ENCODE data around the gene TADA2A.

Gene TADA2A

DNA sequence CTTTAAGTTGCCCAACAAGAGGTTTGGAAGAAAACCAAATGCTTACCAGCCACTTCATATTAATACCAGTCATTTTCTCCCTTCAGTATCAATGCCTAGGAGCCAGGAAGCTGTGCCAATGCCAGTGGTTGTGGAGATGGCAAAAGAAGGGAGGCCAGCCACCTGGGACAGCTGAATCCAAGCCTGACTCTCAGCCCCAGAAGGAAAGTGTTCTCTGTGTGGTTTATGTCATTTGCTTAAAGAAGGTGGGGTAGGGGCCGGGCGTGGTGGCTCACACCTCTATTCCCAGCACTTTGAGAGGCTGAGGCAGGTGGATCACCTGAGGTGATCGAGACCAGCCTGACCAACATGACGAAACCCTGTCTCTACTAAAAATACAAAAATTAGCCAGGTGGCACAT lies 17.5 kb upstream of the TADA2A start:
- Histone ChIP-seq H3K18ac (ENCODE audit: low read length) (no peak overlapping the region), H4K8ac (ENCODE audit: low read depth, low read length) (no peak overlapping the region), H3K9ac (ENCODE audit: low read depth, low read length, poor library complexity) (no peak overlapping the region), H2BK5ac (ENCODE audit: low read length) (no peak overlapping the region), H3K9me3 (replicated peaks in 1 of 2; ENCODE audit: control insufficient read depth in 2 of 2, insufficient read depth in 1 of 2, low read depth in 1 of 2, low read length in 2 of 2) (no peaks in the 10 kb centered on the region), H2BK15ac (ENCODE audit: low read length) (no peak overlapping the region), H3K23ac (ENCODE audit: low read depth, low read length, poor library complexity) (no peak overlapping the region), H3K27me3 (ENCODE audit: control insufficient read depth in 3 of 3, insufficient read depth in 3 of 3, low read depth in 1 of 3, low read length in 3 of 3) (no peaks in the 10 kb centered on the region), H2AFZ (ENCODE audit: low read length) (no peak overlapping the region), H3K4me2 (ENCODE audit: insufficient read depth, low read length, poor library complexity, severe bottlenecking) (no peak overlapping the region), H3K4me3 (ENCODE audit: low read length in 2 of 2) (no peak overlapping the region), H3K4me1 (ENCODE audit: control insufficient read depth in 2 of 2, insufficient read depth in 1 of 2, low read depth in 1 of 2, low read length in 2 of 2) (peaks cover 0 to 3% of the 10 kb centered on the region in 2 donors), H2AK5ac (ENCODE audit: low read depth, low read length) (no peak overlapping the region), H4K91ac (ENCODE audit: low read depth, low read length, poor library complexity) (no peak overlapping the region), H2BK120ac (ENCODE audit: low read depth, low read length) (no peak overlapping the region), H2BK12ac (ENCODE audit: low read length) (no peak overlapping the region), H3K27ac (replicated peaks; ENCODE audit: low read length) (no peak overlapping the region), H3K36me3 (replicated peaks in 1 of 2; ENCODE audit: control insufficient read depth in 2 of 2, insufficient read depth in 2 of 2, low read length in 2 of 2) (no peaks in the 10 kb centered on the region), H3K14ac (ENCODE audit: low read length) (no peak overlapping the region), H3K79me1 (ENCODE audit: low read depth, low read length) (no peaks in the 10 kb centered on the region), H3K4ac (ENCODE audit: low read length) (no peak overlapping the region)
- no peak for DNase-seq (ENCODE audit: low spot score)
- WGBS, 2 donors (ENCODE audit: extremely low coverage in 2 of 2, insufficient read length in 2 of 2, insufficient replicate concordance in 1 of 2) = no CpG with 5 or more reads among the region's 4 CpGs

DNA sequence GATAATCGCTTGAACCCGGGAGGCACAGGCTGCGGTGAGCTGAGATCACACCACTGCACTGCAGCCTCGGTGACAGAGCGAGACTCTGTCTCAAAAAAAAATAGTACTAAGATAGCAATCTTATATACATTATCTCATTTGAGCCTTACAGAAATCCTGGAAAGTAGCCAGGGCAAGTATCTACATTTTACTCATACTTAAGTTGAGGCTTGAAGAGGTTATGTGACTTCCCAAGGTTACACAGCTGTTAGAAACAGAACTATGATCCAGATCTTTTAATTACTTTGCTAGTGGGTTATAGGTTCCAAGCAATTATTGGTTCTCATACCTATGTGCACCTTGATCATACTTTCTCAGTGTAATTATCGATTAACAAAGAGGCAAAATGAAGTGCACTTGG lies 15.5 kb upstream of the TADA2A start:
- Histone ChIP-seq H3K14ac (ENCODE audit: low read length) (no peak overlapping the region), H3K4ac (ENCODE audit: low read length) (no peak overlapping the region), H3K9ac (ENCODE audit: low read depth, low read length, poor library complexity) (no peak overlapping the region), H3K79me1 (ENCODE audit: low read depth, low read length) (no peaks in the 10 kb centered on the region), H3K36me3 (replicated peaks in 1 of 2; ENCODE audit: control insufficient read depth in 2 of 2, insufficient read depth in 2 of 2, low read length in 2 of 2) (no peaks in the 10 kb centered on the region), H4K91ac (ENCODE audit: low read depth, low read length, poor library complexity) (no peak overlapping the region), H3K4me3 (ENCODE audit: low read length in 2 of 2) (no peak overlapping the region), H3K23ac (ENCODE audit: low read depth, low read length, poor library complexity) (no peak overlapping the region), H4K8ac (ENCODE audit: low read depth, low read length) (no peak overlapping the region), H3K4me2 (ENCODE audit: insufficient read depth, low read length, poor library complexity, severe bottlenecking) (no peak overlapping the region), H2AK5ac (ENCODE audit: low read depth, low read length) (no peak overlapping the region), H2BK15ac (ENCODE audit: low read length) (no peak overlapping the region), H3K9me3 (replicated peaks in 1 of 2; ENCODE audit: control insufficient read depth in 2 of 2, insufficient read depth in 1 of 2, low read depth in 1 of 2, low read length in 2 of 2) (no peaks in the 10 kb centered on the region), H2BK12ac (ENCODE audit: low read length) (no peak overlapping the region), H3K18ac (ENCODE audit: low read length) (no peak overlapping the region), H2BK5ac (ENCODE audit: low read length) (no peak overlapping the region), H2AFZ (ENCODE audit: low read length) (no peak overlapping the region), H3K27ac (replicated peaks; ENCODE audit: low read length) (no peak overlapping the region), H2BK120ac (ENCODE audit: low read depth, low read length) (no peak overlapping the region), H3K27me3 (ENCODE audit: control insufficient read depth in 3 of 3, insufficient read depth in 3 of 3, low read depth in 1 of 3, low read length in 3 of 3) (no peaks in the 10 kb centered on the region), H3K4me1 (ENCODE audit: control insufficient read depth in 2 of 2, insufficient read depth in 1 of 2, low read depth in 1 of 2, low read length in 2 of 2) (peaks cover 0 to 3% of the 10 kb centered on the region in 2 donors)
- WGBS, 2 donors (ENCODE audit: extremely low coverage in 2 of 2, insufficient read length in 2 of 2, insufficient replicate concordance in 1 of 2) = no CpG with 5 or more reads among the region's 6 CpGs
- no peak for DNase-seq (ENCODE audit: low spot score)

GRCh38 chr17:37392024-37392590 lies 14.6 kb upstream of the TADA2A start:
- Histone ChIP-seq H3K27me3 (ENCODE audit: control insufficient read depth in 3 of 3, insufficient read depth in 3 of 3, low read depth in 1 of 3, low read length in 3 of 3) (no peaks in the 10 kb centered on the region), H2BK15ac (ENCODE audit: low read length) (no peak overlapping the region), H3K14ac (ENCODE audit: low read length) (no peak overlapping the region), H2BK12ac (ENCODE audit: low read length) (no peak overlapping the region), H3K18ac (ENCODE audit: low read length) (no peak overlapping the region), H2AK5ac (ENCODE audit: low read depth, low read length) (no peak overlapping the region), H4K91ac (ENCODE audit: low read depth, low read length, poor library complexity) (no peak overlapping the region), H2BK5ac (ENCODE audit: low read length) (no peak overlapping the region), H2BK120ac (ENCODE audit: low read depth, low read length) (no peak overlapping the region), H3K4me1 (ENCODE audit: control insufficient read depth in 2 of 2, insufficient read depth in 1 of 2, low read depth in 1 of 2, low read length in 2 of 2) (peaks cover 0 to 3% of the 10 kb centered on the region in 2 donors), H3K23ac (ENCODE audit: low read depth, low read length, poor library complexity) (no peak overlapping the region), H3K36me3 (replicated peaks in 1 of 2; ENCODE audit: control insufficient read depth in 2 of 2, insufficient read depth in 2 of 2, low read length in 2 of 2) (no peaks in the 10 kb centered on the region), H3K4me3 (ENCODE audit: low read length in 2 of 2) (no peak overlapping the region), H3K4me2 (ENCODE audit: insufficient read depth, low read length, poor library complexity, severe bottlenecking) (no peak overlapping the region), H3K9me3 (replicated peaks in 1 of 2; ENCODE audit: control insufficient read depth in 2 of 2, insufficient read depth in 1 of 2, low read depth in 1 of 2, low read length in 2 of 2) (no peaks in the 10 kb centered on the region), H3K79me1 (ENCODE audit: low read depth, low read length) (no peaks in the 10 kb centered on the region), H2AFZ (ENCODE audit: low read length) (no peak overlapping the region), H3K4ac (ENCODE audit: low read length) (no peak overlapping the region), H4K8ac (ENCODE audit: low read depth, low read length) (no peak overlapping the region), H3K9ac (ENCODE audit: low read depth, low read length, poor library complexity) (no peak overlapping the region), H3K27ac (replicated peaks; ENCODE audit: low read length) (no peak overlapping the region)
- no CpG with 5 or more reads among the region's 3 CpGs for WGBS, 2 donors (ENCODE audit: extremely low coverage in 2 of 2, insufficient read length in 2 of 2, insufficient replicate concordance in 1 of 2)
- no peak for DNase-seq (ENCODE audit: low spot score)

GRCh38 chr17:37393352-37393751 lies 13.3 kb upstream of the TADA2A start:
- no peak overlapping the region for H3K23ac ChIP-seq (ENCODE audit: low read depth, low read length, poor library complexity)
- H3K4ac ChIP-seq (ENCODE audit: low read length) = no peak overlapping the region
- H2BK5ac ChIP-seq (ENCODE audit: low read length) = no peak overlapping the region
- no peaks in the 10 kb centered on the region for H3K27me3 ChIP-seq (ENCODE audit: control insufficient read depth in 3 of 3, insufficient read depth in 3 of 3, low read depth in 1 of 3, low read length in 3 of 3)
- no peak overlapping the region for H4K91ac ChIP-seq (ENCODE audit: low read depth, low read length, poor library complexity)
- DNase-seq (ENCODE audit: low spot score) = no peak
- WGBS, 2 donors (ENCODE audit: extremely low coverage in 2 of 2, insufficient read length in 2 of 2, insufficient replicate concordance in 1 of 2) = no CpG with 5 or more reads among the region's 7 CpGs
- H2AK5ac ChIP-seq (ENCODE audit: low read depth, low read length) = no peak overlapping the region
- no peaks in the 10 kb centered on the region for H3K79me1 ChIP-seq (ENCODE audit: low read depth, low read length)
- H3K27ac ChIP-seq (replicated peaks; ENCODE audit: low read length) = no peak overlapping the region
- no peaks in the 10 kb centered on the region for H3K36me3 ChIP-seq (replicated peaks in 1 of 2; ENCODE audit: control insufficient read depth in 2 of 2, insufficient read depth in 2 of 2, low read length in 2 of 2)
- H3K4me1 ChIP-seq (ENCODE audit: control insufficient read depth in 2 of 2, insufficient read depth in 1 of 2, low read depth in 1 of 2, low read length in 2 of 2) = peaks cover 0 to 3% of the 10 kb centered on the region in 2 donors
- no peak overlapping the region for H3K9ac ChIP-seq (ENCODE audit: low read depth, low read length, poor library complexity)
- H2BK120ac ChIP-seq (ENCODE audit: low read depth, low read length) = no peak overlapping the region
- H2BK15ac ChIP-seq (ENCODE audit: low read length) = no peak overlapping the region
- no peak overlapping the region for H3K4me2 ChIP-seq (ENCODE audit: insufficient read depth, low read length, poor library complexity, severe bottlenecking)
- no peak overlapping the region for H3K4me3 ChIP-seq (ENCODE audit: low read length in 2 of 2)
- no peak overlapping the region for H3K14ac ChIP-seq (ENCODE audit: low read length)
- H2BK12ac ChIP-seq (ENCODE audit: low read length) = no peak overlapping the region
- H3K18ac ChIP-seq (ENCODE audit: low read length) = no peak overlapping the region
- H3K9me3 ChIP-seq (replicated peaks in 1 of 2; ENCODE audit: control insufficient read depth in 2 of 2, insufficient read depth in 1 of 2, low read depth in 1 of 2, low read length in 2 of 2) = no peaks in the 10 kb centered on the region
- H4K8ac ChIP-seq (ENCODE audit: low read depth, low read length) = no peak overlapping the region
- no peak overlapping the region for H2AFZ ChIP-seq (ENCODE audit: low read length)

Measured in neuronal stem cell (in vitro differentiated cells).